ENCODE data around the gene DUSP28. TPM values are rescaled to one million over a fixed set of nuclear protein-coding genes. Genes with fewer than 3 reads are reported as not detected.

DUSP28 gene
- total RNA-seq, 1 experiment from 2014 or later: 2.3 TPM

- 0 out of 2 replicates have a peak, but pooled peaks have one; percentile 57 for TF ChIP-seq ARID4B (CRISPR knock-in tag; IDR thresholded peaks at IDR 0.05; ENCODE audit: borderline replicate concordance)
- no peak for TF ChIP-seq TCF7 (CRISPR knock-in tag; IDR thresholded peaks at IDR 0.05; ENCODE audit: low read depth)
- TF ChIP-seq PRRX2 (CRISPR knock-in tag; IDR thresholded peaks at IDR 0.05): no peak
- TF ChIP-seq SMAD4 (CRISPR knock-in tag; IDR thresholded peaks at IDR 0.05): no peak
- peak; percentile 94 for TF ChIP-seq SP1 (CRISPR knock-in tag; conservative IDR thresholded peaks at IDR 0.05)
- TF ChIP-seq ZBTB21 (CRISPR knock-in tag; IDR thresholded peaks at IDR 0.05; ENCODE audit: borderline replicate concordance): peak; percentile 59; the same call in 1 of the 2 replicates
- TF ChIP-seq TP53 (CRISPR knock-in tag; IDR thresholded peaks at IDR 0.05): no peak
- TF ChIP-seq MXD4 (CRISPR knock-in tag; IDR thresholded peaks at IDR 0.05; ENCODE audit: borderline replicate concordance): no peak
- TF ChIP-seq EMX1 (CRISPR knock-in tag; IDR thresholded peaks at IDR 0.05): no peak
- TF ChIP-seq E2F4 (CRISPR knock-in tag; IDR thresholded peaks at IDR 0.05; ENCODE audit: borderline replicate concordance, low read depth): no peak
- 0 out of 2 replicates have a peak, but pooled peaks have one; percentile 51 for TF ChIP-seq ZNF281 (CRISPR knock-in tag; IDR thresholded peaks at IDR 0.05)
- no peak for TF ChIP-seq ATF2 (CRISPR knock-in tag; IDR thresholded peaks at IDR 0.05; ENCODE audit: borderline replicate concordance, low read depth)
- TF ChIP-seq NR2C2 (CRISPR knock-in tag; IDR thresholded peaks at IDR 0.05): 0 out of 2 replicates have a peak, but pooled peaks have one; percentile 34
- peak; percentile 78; the same call in 1 of the 2 replicates for TF ChIP-seq MYBL2 (CRISPR knock-in tag; IDR thresholded peaks at IDR 0.05)
- 0 out of 2 replicates have a peak, but pooled peaks have one; percentile 42 for TF ChIP-seq IRF2 (CRISPR knock-in tag; IDR thresholded peaks at IDR 0.05; ENCODE audit: borderline replicate concordance, low read depth)
- no peak for TF ChIP-seq ZNF423 (CRISPR knock-in tag; IDR thresholded peaks at IDR 0.05)
- TF ChIP-seq MLX (CRISPR knock-in tag; IDR thresholded peaks at IDR 0.05): no peak
- no peak for TF ChIP-seq JUN (CRISPR knock-in tag; IDR thresholded peaks at IDR 0.05)
- peak; percentile 91; the same call in 1 of the 2 replicates for TF ChIP-seq NFE2L1 (CRISPR knock-in tag; IDR thresholded peaks at IDR 0.05)
- TF ChIP-seq ZNF317 (CRISPR knock-in tag; IDR thresholded peaks at IDR 0.05; ENCODE audit: borderline replicate concordance, low read depth): no peak
- TF ChIP-seq JAZF1 (CRISPR knock-in tag; IDR thresholded peaks at IDR 0.05): no peak
- no peak for TF ChIP-seq GTF2I (CRISPR knock-in tag; conservative IDR thresholded peaks at IDR 0.05)
- peak; percentile 68; the same call in 1 of the 2 replicates for TF ChIP-seq ZBTB43 (CRISPR knock-in tag; IDR thresholded peaks at IDR 0.05)
- TF ChIP-seq AR (CRISPR knock-in tag; IDR thresholded peaks at IDR 0.05): no peak
Observed at GRCh38 chr2:240560084-240560479, at the start of gene DUSP28 (continued).

Measured in WTC11 (cell line).